Urinary bladder (tissue), 4 donors: ENCODE data around the gene AOPEP. TPM values are rescaled to one million over a fixed set of nuclear protein-coding genes. Genes with fewer than 3 reads are reported as not detected.
A peak's percentile ranks its signal among the peaks of the same experiment; 100 is the strongest.

Experiments
- DNase-seq: peaks from one replicate; pipeline ENCODE4 v3.0.0-alpha.2; 2015; ENCODE audit errors: extremely low spot score
- H3K27ac ChIP-seq: one replicate; pipeline ENCODE4 v1.5.1; 2013; ENCODE audit warnings: low read depth, mild to moderate bottlenecking, moderate library complexity
- H3K36me3 ChIP-seq: one replicate; pipeline ENCODE4 v1.6.1; 2013; ENCODE audit warnings: mild to moderate bottlenecking, moderate library complexity; ENCODE audit not compliant: insufficient read depth
- H3K4me1 ChIP-seq: one replicate; pipeline ENCODE4 v1.6.1; 2013; ENCODE audit warnings: mild to moderate bottlenecking, moderate library complexity; ENCODE audit not compliant: insufficient read depth
- H3K4me3 ChIP-seq: one replicate; pipeline ENCODE4 v1.5.1; 2013; ENCODE audit warnings: low read depth, low read length
- WGBS: extraction: QIAGEN DNeasy Blood & Tissue Kit; methylation state at CpG from one replicate; pipeline ENCODE4 v1.1.7; 2013; 5-methylcytosine and 5-hydroxymethylcytosine counted together
- polyA plus RNA-seq: library from polyadenylated mRNA; stranded (reverse); fragments of 200-250 nt; gene quantifications from one replicate; pipeline ENCODE4 v1.2.3, GENCODE V29; 2013
- total RNA-seq: library from RNA; depleted of rRNA; stranded (reverse); fragments of >200 nt; gene quantifications from one replicate; pipeline ENCODE4 v1.2.3, GENCODE V29; 2014
- donor health status: healthy with polysubstance abuse.
- donor health status: healthy.

Gene AOPEP
- total and polyA plus RNA-seq, 2 donors: 99.2 to 136 TPM

- no peaks in the 10 kb centered on the region for H3K4me1 ChIP-seq
- no peak overlapping the region for H3K4me3 ChIP-seq
- peaks cover 3% of the 10 kb centered on the region for H3K36me3 ChIP-seq
- DNase-seq: no peak
- no peak overlapping the region for H3K27ac ChIP-seq
- WGBS: 36% methylated on average over 22 of the region's 22 CpGs
Observed at GRCh38 chr9:95090023-95090791, 363.7 kb downstream of the AOPEP start.

GRCh38 chr9:95090871-95091577 lies 364.5 kb downstream of the AOPEP start:
- Histone ChIP-seq H3K4me1 (no peaks in the 10 kb centered on the region), H3K27ac (peak overlapping the region; percentile 66), H3K4me3 (no peak overlapping the region), H3K36me3 (no peaks in the 10 kb centered on the region)
- DNase-seq: no peak
- 57% methylated on average over 14 of the region's 14 CpGs for WGBS

GRCh38 chr9:95091601-95092261 lies 365.2 kb downstream of the AOPEP start:
- H3K4me3 ChIP-seq: no peak overlapping the region
- WGBS: 31% methylated on average over 12 of the region's 12 CpGs
- no peak for DNase-seq
- H3K4me1 ChIP-seq: no peaks in the 10 kb centered on the region
- H3K27ac ChIP-seq: peak overlapping the region; percentile 66
- peaks cover 2% of the 10 kb centered on the region for H3K36me3 ChIP-seq

GRCh38 chr9:95092262-95093072 lies 366.0 kb downstream of the AOPEP start:
- no peak for DNase-seq
- 39% methylated on average over 19 of the region's 19 CpGs for WGBS
- Histone ChIP-seq H3K4me1 (no peaks in the 10 kb centered on the region), H3K36me3 (peaks cover 2% of the 10 kb centered on the region), H3K4me3 (no peak overlapping the region), H3K27ac (peak overlapping the region; percentile 66)

GRCh38 chr9:95093586-95093985 lies 367.1 kb downstream of the AOPEP start:
- H3K4me3 ChIP-seq: no peak overlapping the region
- H3K36me3 ChIP-seq: peaks cover 2% of the 10 kb centered on the region
- DNase-seq: no peak
- H3K4me1 ChIP-seq: no peaks in the 10 kb centered on the region
- WGBS: 83% methylated on average over 16 of the region's 16 CpGs
- no peak overlapping the region for H3K27ac ChIP-seq

GRCh38 chr9:95094002-95094401 lies 367.5 kb downstream of the AOPEP start:
- Histone ChIP-seq H3K27ac (no peak overlapping the region), H3K4me1 (no peaks in the 10 kb centered on the region)
- 87% methylated on average over 10 of the region's 10 CpGs for WGBS

GRCh38 chr9:95095641-95096355 lies 369.3 kb downstream of the AOPEP start:
- Histone ChIP-seq H3K27ac (no peak overlapping the region), H3K4me1 (no peaks in the 10 kb centered on the region), H3K4me3 (no peak overlapping the region), H3K36me3 (peaks cover 2% of the 10 kb centered on the region)
- WGBS: 72% methylated on average over 22 of the region's 22 CpGs
- DNase-seq: no peak

More at GRCh38 chr9:95094002-95094401, 367.5 kb downstream of the AOPEP start:
- no peak for DNase-seq
- no peak overlapping the region for H3K4me3 ChIP-seq
- peaks cover 2% of the 10 kb centered on the region for H3K36me3 ChIP-seq

- H3K4me1 ChIP-seq: no peaks in the 10 kb centered on the region
- no peak overlapping the region for H3K4me3 ChIP-seq
- DNase-seq: no peak
- H3K36me3 ChIP-seq: peaks cover 2% of the 10 kb centered on the region
- H3K27ac ChIP-seq: no peak overlapping the region
- WGBS: 96% methylated on average over 12 of the region's 12 CpGs
Observed at GRCh38 chr9:95096381-95096780, 369.9 kb downstream of the AOPEP start.

- no peak overlapping the region for H3K27ac ChIP-seq
- peaks cover 2% of the 10 kb centered on the region for H3K36me3 ChIP-seq
- no peak overlapping the region for H3K4me3 ChIP-seq
- H3K4me1 ChIP-seq: no peaks in the 10 kb centered on the region
- 84% methylated on average over 6 of the region's 6 CpGs for WGBS
- no peak for DNase-seq
Observed at GRCh38 chr9:95096807-95097206, 370.3 kb downstream of the AOPEP start.

- 90% methylated on average over 7 of the region's 7 CpGs for WGBS
- no peaks in the 10 kb centered on the region for H3K4me1 ChIP-seq
Observed at GRCh38 chr9:95097279-95097678, 370.8 kb downstream of the AOPEP start.

GRCh38 chr9:95098391-95098921 lies 372.0 kb downstream of the AOPEP start:
- no peak for DNase-seq
- Histone ChIP-seq H3K36me3 (peaks cover 2% of the 10 kb centered on the region), H3K27ac (no peak overlapping the region), H3K4me3 (no peak overlapping the region), H3K4me1 (no peaks in the 10 kb centered on the region)
- WGBS: 66% methylated on average over 12 of the region's 12 CpGs

More at GRCh38 chr9:95097279-95097678, 370.8 kb downstream of the AOPEP start:
- DNase-seq: no peak
- Histone ChIP-seq H3K4me3 (no peak overlapping the region), H3K27ac (no peak overlapping the region), H3K36me3 (peaks cover 2% of the 10 kb centered on the region)

GRCh38 chr9:95099321-95100070 lies 373.0 kb downstream of the AOPEP start:
- no peaks in the 10 kb centered on the region for H3K4me1 ChIP-seq
- no peak overlapping the region for H3K27ac ChIP-seq
- H3K36me3 ChIP-seq: peaks cover 2% of the 10 kb centered on the region
- no peak overlapping the region for H3K4me3 ChIP-seq
- 94% methylated on average over 24 of the region's 24 CpGs for WGBS
- no peak for DNase-seq
